OCI-LY7 (cell line): ENCODE data around the gene SMOC1. TPM values are rescaled to one million over a fixed set of nuclear protein-coding genes. Genes with fewer than 3 reads are reported as not detected.

Experiments used
- BruUV-seq: library from RNA; stranded (reverse); fragments of 400-500 nt; replicated peaks from 2 replicates; lab custom pipeline; 2021; lab: Mats Ljungman, UMichigan
- CTCF ChIA-PET: fragments of 300-600 bp; sonication (Branson Sonifier 250); formaldehyde crosslinking; loops from one replicate; lab custom pipeline; 2022; ENCODE audit warnings: antibody characterized with exemption; ENCODE audit not compliant: unreplicated experiment; lab: Charles Lee
- POLR2A ChIA-PET: fragments of 300-600 bp; sonication (Branson Sonifier 250); formaldehyde crosslinking; loops from one replicate; lab custom pipeline; 2022; ENCODE audit warnings: antibody characterized with exemption; lab: Charles Lee
- DNase-seq: peaks from one replicate; pipeline ENCODE4 v3.0.0-alpha.2; 2015; ENCODE audit warnings: low spot score
- H2AFZ ChIP-seq: fragments of 200-600 bp; sonication (generic), shearing (Covaris generic); 2 replicates; pipeline ENCODE4 v1.6.1; 2014; ENCODE audit warnings: mild to moderate bottlenecking, antibody characterized with exemption, low read length, moderate library complexity
- H3K27ac ChIP-seq: fragments of 200-600 bp; sonication (generic); 2 replicates; pipeline ENCODE4 v1.5.1; 2014; ENCODE audit warnings: mixed run types, low read depth, mild to moderate bottlenecking, moderate library complexity, low read length, inconsistent platforms; ENCODE audit not compliant: poor library complexity, severe bottlenecking
- H3K36me3 ChIP-seq: fragments of 200-600 bp; sonication (generic); 2 replicates; pipeline ENCODE4 v1.6.1; 2014; ENCODE audit warnings: mild to moderate bottlenecking, antibody characterized with exemption, low read length, moderate library complexity, mixed read lengths; ENCODE audit not compliant: insufficient read depth
- H3K4me1 ChIP-seq: fragments of 200-600 bp; sonication (generic); 2 replicates; pipeline ENCODE4 v1.5.1; 2014; ENCODE audit warnings: mild to moderate bottlenecking, low read length; ENCODE audit not compliant: insufficient read depth, poor library complexity, severe bottlenecking
- H3K4me2 ChIP-seq: fragments of 200-600 bp; sonication (generic); 2 replicates; pipeline ENCODE4 v1.6.1; 2014; ENCODE audit warnings: mild to moderate bottlenecking, low read length
- H3K4me3 ChIP-seq: fragments of 200-600 bp; sonication (generic); 2 replicates; pipeline ENCODE4 v1.5.1; 2014; ENCODE audit warnings: mild to moderate bottlenecking, low read depth, low read length; ENCODE audit not compliant: poor library complexity, severe bottlenecking
- H3K79me2 ChIP-seq: fragments of 200-600 bp; sonication (generic); 2 replicates; pipeline ENCODE4 v1.6.1; 2016; ENCODE audit warnings: low read depth, mild to moderate bottlenecking, low read length, moderate library complexity, mixed read lengths; ENCODE audit not compliant: insufficient read depth
- H3K9me2 ChIP-seq: fragments of 200-600 bp; sonication (generic); 2 replicates; pipeline ENCODE4 v1.6.1; 2016; ENCODE audit warnings: mild to moderate bottlenecking, low read length, mixed read lengths; ENCODE audit not compliant: insufficient read depth
- H3K9me3 ChIP-seq: fragments of 200-600 bp; sonication (generic); 2 replicates; pipeline ENCODE4 v1.6.1; 2014; ENCODE audit warnings: mild to moderate bottlenecking, mixed run types, low read length, mixed read lengths
- H4K20me1 ChIP-seq: fragments of 200-600 bp; sonication (generic); 2 replicates; pipeline ENCODE4 v1.6.1; 2014; ENCODE audit warnings: mild to moderate bottlenecking, antibody characterized with exemption, low read length, moderate library complexity, mixed read lengths; ENCODE audit not compliant: insufficient read depth
- CTCF ChIP-seq: fragments of 200-600 bp; sonication (generic); conservative IDR thresholded peaks from 2 replicates; pipeline ENCODE4 v1.5.1; 2014; ENCODE audit warnings: mild to moderate bottlenecking, antibody characterized with exemption, low read length, moderate library complexity, mixed read lengths
- EZH2phosphoT487 ChIP-seq: fragments of 200-600 bp; sonication (generic); IDR thresholded peaks from 2 replicates; pipeline ENCODE4 v1.6.1; 2018; ENCODE audit warnings: low read depth, borderline replicate concordance, mild to moderate bottlenecking, mixed run types, antibody characterized with exemption, low read length, moderate library complexity, mixed read lengths
- intact Hi-C: fragments of 100-400 bp; cut with micrococcal nuclease; formaldehyde crosslinking; loops from one replicate; pipeline ENCODE4 v1.10.0; 2022; ENCODE audit not compliant: unreplicated experiment
- total RNA-seq, 2 experiments: library from RNA; depleted of rRNA in 1 of 2; stranded (reverse); fragments of >200 nt in 1 of 2; shearing (Covaris generic) in 1 of 2; gene quantifications; 2 replicates each; pipeline ENCODE4 v1.2.3, GENCODE V29; 2014 to 2022

The SMOC1 gene
- total RNA-seq, 2 experiments from 2014 or later, result not detected

DNA sequence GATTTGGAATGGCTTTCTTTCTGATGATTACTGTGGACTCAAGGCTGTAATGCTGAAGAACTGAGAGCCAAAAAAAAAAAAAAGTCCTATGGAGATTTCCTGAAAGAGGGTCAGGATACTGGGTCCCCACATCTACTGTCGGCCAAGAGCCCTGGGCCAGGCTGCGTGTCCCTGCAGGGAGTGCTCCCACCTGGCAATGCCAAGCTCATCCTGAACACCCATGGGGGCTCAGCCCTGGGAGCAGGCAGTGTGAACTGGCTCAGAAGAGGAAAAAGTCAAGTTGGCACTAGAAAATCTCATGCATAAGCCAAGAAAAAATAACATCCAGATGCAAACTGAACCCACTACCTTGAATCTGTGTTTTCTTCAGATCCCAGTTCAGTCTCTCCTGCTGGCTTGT is 35.0 kb upstream of the SMOC1 start:
- intact Hi-C loops, result no loop called here
- ChIA-PET CTCF (no interaction called here), POLR2A (interaction anchor here (0.6 kb wide), 1 partner anchor 333 kb away, joined by 3 read pairs; no protein-coding TSS in a partner anchor)
- H3K4me3 ChIP-seq, result no peak overlapping the region
- no peaks in the 10 kb centered on the region for H3K4me1 ChIP-seq
- no TSS peak for BruUV-seq
- no peak overlapping the region for H3K27ac ChIP-seq
- H2AFZ ChIP-seq, result no peak overlapping the region
- H3K36me3 ChIP-seq, result no peaks in the 10 kb centered on the region
- TF ChIP-seq EZH2phosphoT487 (no peak), CTCF (no peak)
- H3K9me3 ChIP-seq, result no peaks in the 10 kb centered on the region
- no peaks in the 10 kb centered on the region for H4K20me1 ChIP-seq
- DNase-seq, result no peak
- H3K4me2 ChIP-seq, result no peak overlapping the region
- H3K79me2 ChIP-seq, result no peaks in the 10 kb centered on the region
- no peaks in the 10 kb centered on the region for H3K9me2 ChIP-seq

GRCh38 chr14:69845050-69845581 is 34.1 kb upstream of the SMOC1 start:
- Histone ChIP-seq H3K27ac (no peak overlapping the region), H3K4me2 (no peak overlapping the region), H2AFZ (no peak overlapping the region), H3K4me3 (no peak overlapping the region), H3K9me2 (no peaks in the 10 kb centered on the region), H3K4me1 (no peaks in the 10 kb centered on the region), H3K36me3 (no peaks in the 10 kb centered on the region), H4K20me1 (no peaks in the 10 kb centered on the region), H3K79me2 (no peaks in the 10 kb centered on the region), H3K9me3 (no peaks in the 10 kb centered on the region)
- intact Hi-C loops, result no loop called here
- ChIA-PET CTCF (no interaction called here), POLR2A (no interaction called here)
- no TSS peak for BruUV-seq
- no peak for TF ChIP-seq CTCF
- no peak for TF ChIP-seq EZH2phosphoT487
- no peak for DNase-seq

GRCh38 chr14:69845787-69846186 is 33.4 kb upstream of the SMOC1 start:
- Histone ChIP-seq H3K4me2 (no peak overlapping the region), H3K36me3 (no peaks in the 10 kb centered on the region), H3K4me3 (no peak overlapping the region), H3K79me2 (no peaks in the 10 kb centered on the region), H3K9me2 (no peaks in the 10 kb centered on the region), H2AFZ (no peak overlapping the region), H3K9me3 (no peaks in the 10 kb centered on the region), H4K20me1 (no peaks in the 10 kb centered on the region), H3K4me1 (no peaks in the 10 kb centered on the region), H3K27ac (no peak overlapping the region)
- TF ChIP-seq CTCF (no peak), EZH2phosphoT487 (no peak)
- POLR2A ChIA-PET, result no interaction called here
- no peak for DNase-seq
- intact Hi-C loops, result no loop called here
- CTCF ChIA-PET, result no interaction called here
- BruUV-seq, result no TSS peak
